GM12891 (cell line): ENCODE data around the gene GSG1L2. TPM values are rescaled to one million over a fixed set of nuclear protein-coding genes. Genes with fewer than 3 reads are reported as not detected.

Experiments used
- DNase-seq: peaks from one replicate; pipeline ENCODE4 v3.0.0; 2011; ENCODE audit warnings: low spot score; ENCODE audit not compliant: insufficient read length
- FAIRE-seq: peaks from 2 replicates; lab custom pipeline; 2011; peaks lifted over from hg19 to GRCh38; lab: Jason Lieb, UNC
- PAX5 ChIP-seq: IDR thresholded peaks from 2 replicates; pipeline ENCODE4 v1.6.1; 2011; ENCODE audit warnings: low read length, moderate library complexity, mild to moderate bottlenecking; ENCODE audit not compliant: insufficient read depth, severe bottlenecking
- POLR2A ChIP-seq: IDR thresholded peaks from 2 replicates; pipeline ENCODE4 v1.6.1; 2011; ENCODE audit warnings: low read depth, low read length, control low read depth
- POLR2AphosphoS5 ChIP-seq: IDR thresholded peaks from 2 replicates; pipeline ENCODE4 v1.6.1; 2011; ENCODE audit warnings: low read depth, low read length, control low read depth
- POU2F2 ChIP-seq: IDR thresholded peaks from 2 replicates; pipeline ENCODE4 v1.6.1; 2011; ENCODE audit warnings: low read depth, mild to moderate bottlenecking, control low read depth, low read length, moderate library complexity
- SPI1 ChIP-seq: IDR thresholded peaks from 2 replicates; pipeline ENCODE4 v1.6.1; 2011; ENCODE audit warnings: low read depth, low read length, control low read depth
- TAF1 ChIP-seq: IDR thresholded peaks from 2 replicates; pipeline ENCODE4 v1.6.1; 2011; ENCODE audit warnings: low read depth, low read length, control low read depth
- polyA plus RNA-seq: library from polyadenylated mRNA; unstranded; fragments of >200 nt; gene quantifications from one replicate; pipeline ENCODE4 v1.2.1, GENCODE V29; 2012; ENCODE audit warnings: low read depth, missing spikeins, inconsistent platforms; ENCODE audit not compliant: missing spikeins

GSG1L2 gene
- polyA plus RNA-seq, result not detected

- DNase-seq, result no peak
- FAIRE-seq, result no peak
- TF ChIP-seq POU2F2, result no peak
Observed at GRCh38 chr17:9821921-9822320, at the start of gene GSG1L2. Gene GSG1L2 (minus strand): TSS chr17:9822079. CDS start chr17:9822071, 8 bp downstream.

DNA sequence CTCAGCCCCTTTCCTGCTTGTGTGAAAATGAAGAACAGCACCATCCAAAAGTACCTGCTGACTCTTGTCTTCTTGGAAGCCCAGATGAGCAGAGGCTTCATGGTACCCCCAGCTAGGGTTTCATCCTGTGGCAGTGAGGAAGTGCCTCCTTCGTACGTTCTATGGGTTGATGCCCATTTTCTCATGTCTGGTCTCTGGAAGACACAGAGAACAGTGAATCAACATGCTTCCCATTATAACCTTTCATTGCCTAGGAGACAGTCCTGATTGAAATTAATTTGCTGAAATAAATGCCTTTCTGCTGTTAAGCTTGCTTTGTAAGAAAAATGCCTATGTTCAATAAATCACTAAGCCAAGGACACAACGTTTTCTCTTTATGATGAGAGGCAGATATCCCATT is 46.7 kb upstream of the GSG1L2 start:
- TF ChIP-seq TAF1, result no peak
- TF ChIP-seq PAX5, result no peak
- no peak for TF ChIP-seq POLR2AphosphoS5
- no peak for TF ChIP-seq POU2F2
- TF ChIP-seq SPI1, result no peak
- TF ChIP-seq POLR2A, result no peak
- FAIRE-seq, result no peak
- no peak for DNase-seq

DNA sequence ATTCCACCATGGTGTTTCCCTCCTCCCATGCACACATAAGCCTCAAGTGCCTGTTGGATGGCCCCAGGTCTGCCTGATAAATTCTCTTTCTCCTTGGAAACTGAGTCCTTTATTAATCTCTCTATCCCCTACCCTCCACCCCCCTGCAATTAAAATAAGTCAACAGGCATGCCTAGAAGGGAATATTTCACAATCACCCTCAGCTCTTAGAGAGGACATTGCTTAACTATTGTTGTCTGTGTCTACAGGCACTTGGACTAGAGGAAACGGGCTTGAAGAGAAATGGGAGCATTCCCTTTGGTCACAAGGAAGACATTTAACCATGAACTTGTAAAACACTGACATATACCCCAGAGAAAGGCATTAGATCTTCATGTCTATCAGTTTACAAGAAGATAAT is 43.7 kb upstream of the GSG1L2 start:
- no peak for FAIRE-seq
- no peak for TF ChIP-seq POU2F2
- TF ChIP-seq SPI1, result no peak
- no peak for DNase-seq

DNA sequence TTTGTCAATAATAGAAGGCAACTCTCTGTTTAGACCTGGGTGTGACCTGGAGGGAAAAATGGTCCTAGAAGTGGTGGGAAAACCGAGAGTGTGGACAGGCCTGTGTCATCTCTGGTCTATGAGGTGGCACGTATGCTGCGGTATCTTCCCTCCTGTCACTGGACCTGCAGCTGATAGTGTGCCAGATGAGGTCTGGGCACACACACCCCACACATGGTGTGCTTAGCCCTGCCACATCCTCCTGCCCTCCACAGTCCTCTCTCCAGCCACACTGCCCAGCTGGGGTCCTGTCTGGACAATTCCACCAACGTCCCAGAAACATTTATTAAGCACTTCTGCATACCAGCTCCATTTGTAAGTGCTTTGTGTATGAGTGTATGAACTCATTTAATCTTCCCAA is 41.1 kb upstream of the GSG1L2 start:
- DNase-seq (no peak), FAIRE-seq (no peak)
- no peak for TF ChIP-seq TAF1
- TF ChIP-seq PAX5, result no peak
- no peak for TF ChIP-seq SPI1
- TF ChIP-seq POLR2AphosphoS5, result no peak
- TF ChIP-seq POU2F2, result no peak
- no peak for TF ChIP-seq POLR2A

- TF ChIP-seq SPI1 (no peak), TAF1 (no peak), PAX5 (no peak), POLR2A (no peak), POLR2AphosphoS5 (no peak), POU2F2 (no peak)
- no peak for DNase-seq
- no peak for FAIRE-seq
Observed at GRCh38 chr17:9862220-9862619, 40.3 kb upstream of the GSG1L2 start.

- DNase-seq (no peak), FAIRE-seq (no peak)
- TF ChIP-seq POLR2A, result no peak
- TF ChIP-seq TAF1, result no peak
- no peak for TF ChIP-seq PAX5
- TF ChIP-seq SPI1, result no peak
- TF ChIP-seq POLR2AphosphoS5, result no peak
- no peak for TF ChIP-seq POU2F2
Observed at GRCh38 chr17:9860851-9861250, 39.0 kb upstream of the GSG1L2 start.

GRCh38 chr17:9859781-9860180 is 37.9 kb upstream of the GSG1L2 start:
- no peak for FAIRE-seq
- TF ChIP-seq PAX5 (no peak), POU2F2 (no peak), SPI1 (no peak), POLR2AphosphoS5 (no peak)
- DNase-seq, result no peak

DNA sequence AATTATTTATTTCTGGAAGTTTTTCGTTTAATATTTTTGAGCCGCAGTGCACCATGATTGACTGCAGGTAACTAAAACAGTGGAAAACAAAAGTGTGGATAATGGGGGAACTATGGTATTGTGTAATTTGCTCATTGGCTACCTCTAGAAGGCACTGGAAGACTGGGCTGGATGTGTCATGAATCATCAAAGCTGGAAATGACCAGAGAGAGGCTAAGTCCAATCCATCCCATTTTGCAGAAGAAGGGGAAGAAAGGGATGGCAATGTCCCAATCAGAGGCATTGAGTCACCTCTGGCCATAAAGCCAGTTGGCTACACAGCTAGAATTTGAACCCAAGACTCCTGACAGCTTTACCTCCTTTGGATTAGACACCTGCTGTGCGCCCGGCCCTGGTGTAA is 33.2 kb upstream of the GSG1L2 start:
- TF ChIP-seq SPI1, result no peak
- TF ChIP-seq POLR2A, result no peak
- TF ChIP-seq POLR2AphosphoS5, result no peak
- no peak for TF ChIP-seq TAF1
- TF ChIP-seq PAX5, result no peak
- no peak for TF ChIP-seq POU2F2
- no peak for FAIRE-seq
- no peak for DNase-seq

GRCh38 chr17:9854255-9854654 is 32.4 kb upstream of the GSG1L2 start:
- TF ChIP-seq POLR2AphosphoS5, result no peak
- TF ChIP-seq SPI1, result no peak
- TF ChIP-seq POLR2A, result no peak
- no peak for TF ChIP-seq TAF1
- TF ChIP-seq PAX5, result no peak
- no peak for TF ChIP-seq POU2F2
- no peak for DNase-seq

DNA sequence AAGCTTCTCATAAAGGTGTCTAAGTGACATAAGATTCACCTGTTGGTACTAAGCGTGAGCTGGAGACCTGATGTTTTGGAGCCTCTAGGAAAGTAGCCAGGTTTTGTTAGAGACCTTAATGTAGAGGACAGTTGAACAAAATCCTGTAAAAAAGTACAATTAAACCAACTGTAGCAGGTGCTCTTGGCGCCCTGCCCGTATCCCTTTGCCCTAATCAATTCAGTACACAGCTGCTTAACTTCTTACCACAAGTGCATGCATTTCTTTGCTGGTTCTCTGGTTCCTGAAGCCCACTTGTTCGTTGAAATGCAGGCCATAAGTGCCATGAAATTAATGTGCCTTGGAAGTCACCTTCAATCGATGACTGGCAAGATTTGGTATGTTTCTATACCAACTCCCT is 28.3 kb upstream of the GSG1L2 start:
- FAIRE-seq (no peak), DNase-seq (no peak)
- no peak for TF ChIP-seq SPI1
- no peak for TF ChIP-seq TAF1

More at GRCh38 chr17:9854255-9854654, 32.4 kb upstream of the GSG1L2 start:
- no peak for FAIRE-seq

DNA sequence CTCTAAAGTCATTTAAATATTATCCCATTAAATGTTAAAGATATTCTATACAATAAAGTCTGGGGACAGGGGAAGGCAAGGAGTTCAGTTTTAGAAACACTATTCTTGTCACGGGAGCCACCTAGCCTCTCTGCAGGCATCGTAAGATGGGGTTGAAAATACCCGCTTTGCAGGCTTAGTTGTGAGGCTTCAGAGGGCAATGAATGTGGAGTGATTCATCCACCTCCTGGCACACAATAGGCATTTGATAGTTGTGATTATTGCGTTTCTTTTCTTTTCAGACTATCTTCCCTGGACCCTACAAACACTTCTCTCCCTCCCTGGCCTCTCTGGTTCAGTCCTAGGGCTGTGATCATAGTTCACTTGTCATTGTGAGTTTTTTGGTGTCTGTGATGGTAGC is 23.4 kb upstream of the GSG1L2 start:
- no peak for TF ChIP-seq SPI1
- no peak for TF ChIP-seq POLR2A
- TF ChIP-seq POU2F2, result no peak
- no peak for TF ChIP-seq PAX5
- DNase-seq (no peak), FAIRE-seq (no peak)

GRCh38 chr17:9844153-9844552 is 22.3 kb upstream of the GSG1L2 start:
- no peak for TF ChIP-seq POLR2AphosphoS5
- no peak for TF ChIP-seq POU2F2
- no peak for TF ChIP-seq SPI1
- no peak for TF ChIP-seq PAX5
- TF ChIP-seq TAF1, result no peak
- TF ChIP-seq POLR2A, result no peak
- no peak for FAIRE-seq
- DNase-seq, result no peak
